Mesenchymal stem cell (in vitro differentiated cells and primary cell): ENCODE measurements around the gene CTBP2.

ENCODE experiments used
- DNase-seq: peaks from one replicate; pipeline ENCODE4 v3.0.0-alpha.2; 2013
- H2AFZ ChIP-seq: one replicate; pipeline ENCODE4 v1.6.1; 2013; ENCODE audit warnings: low read depth, mild to moderate bottlenecking, control low read depth, inconsistent platforms, low read length, moderate library complexity
- H2AK5ac ChIP-seq: 2 replicates; pipeline ENCODE4 v1.6.1; 2013; ENCODE audit warnings: low read length, moderate library complexity, mild to moderate bottlenecking, inconsistent platforms; ENCODE audit not compliant: severe bottlenecking
- H2BK120ac ChIP-seq: one replicate; pipeline ENCODE4 v1.6.1; 2013; ENCODE audit warnings: low read depth, mild to moderate bottlenecking, inconsistent platforms, low read length, moderate library complexity
- H2BK12ac ChIP-seq, 2 experiments: one replicate each; pipeline ENCODE4 v1.6.1; 2013; ENCODE audit warnings: inconsistent platforms in 2 of 2, low read length in 2 of 2, mild to moderate bottlenecking in 2 of 2, moderate library complexity in 2 of 2, control low read depth in 1 of 2
- H2BK15ac ChIP-seq: one replicate; pipeline ENCODE4 v1.6.1; 2013; ENCODE audit warnings: mild to moderate bottlenecking, low read depth, inconsistent platforms; ENCODE audit not compliant: poor library complexity, severe bottlenecking
- H2BK5ac ChIP-seq: 2 replicates; pipeline ENCODE4 v1.6.1; 2013; ENCODE audit warnings: low read depth, mild to moderate bottlenecking, low read length, control low read depth, inconsistent platforms; ENCODE audit not compliant: poor library complexity, severe bottlenecking
- H3K14ac ChIP-seq, 2 experiments: one replicate each; pipeline ENCODE4 v1.6.1; 2013; ENCODE audit warnings: inconsistent platforms in 2 of 2, low read length in 2 of 2, control low read depth in 1 of 2, mild to moderate bottlenecking in 1 of 2, moderate library complexity in 1 of 2
- H3K18ac ChIP-seq, 2 experiments: one replicate each; pipeline ENCODE4 v1.6.1; 2013; ENCODE audit warnings: inconsistent platforms in 2 of 2, low read length in 2 of 2, control low read depth in 1 of 2, low read depth in 1 of 2, mild to moderate bottlenecking in 1 of 2
- H3K23ac ChIP-seq, 2 experiments: one replicate each; pipeline ENCODE4 v1.6.1; 2013; ENCODE audit warnings: inconsistent platforms in 2 of 2, low read length in 2 of 2, mild to moderate bottlenecking in 2 of 2, moderate library complexity in 2 of 2, control low read depth in 1 of 2
- H3K27ac ChIP-seq: 2 replicates; pipeline ENCODE4 v1.5.1; 2013; ENCODE audit warnings: mild to moderate bottlenecking, moderate library complexity, low read length, control low read depth, inconsistent platforms; ENCODE audit not compliant: poor library complexity, severe bottlenecking
- H3K27me3 ChIP-seq, 2 experiments: 2 replicates each; pipeline versions ENCODE4 v1.6.1 to v1.7.0; 2013; ENCODE audit warnings: low read length in 2 of 2, mild to moderate bottlenecking in 2 of 2, moderate library complexity in 2 of 2, control low read depth in 1 of 2, inconsistent platforms in 1 of 2; ENCODE audit not compliant: control insufficient read depth in 1 of 2, insufficient read depth in 1 of 2
- H3K36me3 ChIP-seq, 2 experiments: 2 replicates each; pipeline versions ENCODE4 v1.6.1 to v1.7.0; 2013; ENCODE audit warnings: low read length in 2 of 2, control low read depth in 1 of 2, inconsistent platforms in 1 of 2, low read depth in 1 of 2, mild to moderate bottlenecking in 1 of 2; ENCODE audit not compliant: insufficient read depth in 2 of 2, control insufficient read depth in 1 of 2
- H3K4ac ChIP-seq, 2 experiments: one replicate each; pipeline ENCODE4 v1.6.1; 2013; ENCODE audit warnings: inconsistent platforms in 2 of 2, low read length in 2 of 2, mild to moderate bottlenecking in 2 of 2, moderate library complexity in 2 of 2, control low read depth in 1 of 2, low read depth in 1 of 2
- H3K4me1 ChIP-seq: 2 replicates; pipeline ENCODE4 v1.6.1; 2013; ENCODE audit warnings: low read depth, low read length, control low read depth; ENCODE audit not compliant: control insufficient read depth, insufficient read depth
- H3K4me2 ChIP-seq: 2 replicates; pipeline ENCODE4 v1.6.1; 2013; ENCODE audit warnings: low read length, mild to moderate bottlenecking, inconsistent platforms; ENCODE audit not compliant: poor library complexity, severe bottlenecking
- H3K4me3 ChIP-seq, 2 experiments: 2 replicates each; pipeline versions ENCODE4 v1.5.1 to v1.7.0; 2013; ENCODE audit warnings: low read length in 2 of 2, mild to moderate bottlenecking in 2 of 2, control low read depth in 1 of 2, low read depth in 1 of 2; ENCODE audit not compliant: insufficient read depth in 1 of 2
- H3K79me1 ChIP-seq: replicated peaks from 2 replicates; pipeline ENCODE4 v1.6.1; 2013; ENCODE audit warnings: mild to moderate bottlenecking, control low read depth, low read length, inconsistent platforms; ENCODE audit not compliant: poor library complexity, severe bottlenecking
- H3K9ac ChIP-seq: 2 replicates; pipeline ENCODE4 v1.7.0; 2013; ENCODE audit warnings: mild to moderate bottlenecking, low read length, moderate library complexity
- H3K9me3 ChIP-seq: 2 replicates; pipeline ENCODE4 v1.7.0; 2013; ENCODE audit warnings: mild to moderate bottlenecking, low read length; ENCODE audit not compliant: control insufficient read depth
- H4K8ac ChIP-seq: one replicate; pipeline ENCODE4 v1.6.1; 2013; ENCODE audit warnings: inconsistent platforms, mild to moderate bottlenecking, low read length, moderate library complexity
- H4K91ac ChIP-seq: one replicate; pipeline ENCODE4 v1.6.1; 2013; ENCODE audit warnings: mild to moderate bottlenecking, low read length, inconsistent platforms
- WGBS: methylation state at CpG from one replicate; pipeline ENCODE4 v1.1.7; 2013; ENCODE audit warnings: mixed read lengths; 5-methylcytosine and 5-hydroxymethylcytosine counted together

CTBP2 gene

DNA sequence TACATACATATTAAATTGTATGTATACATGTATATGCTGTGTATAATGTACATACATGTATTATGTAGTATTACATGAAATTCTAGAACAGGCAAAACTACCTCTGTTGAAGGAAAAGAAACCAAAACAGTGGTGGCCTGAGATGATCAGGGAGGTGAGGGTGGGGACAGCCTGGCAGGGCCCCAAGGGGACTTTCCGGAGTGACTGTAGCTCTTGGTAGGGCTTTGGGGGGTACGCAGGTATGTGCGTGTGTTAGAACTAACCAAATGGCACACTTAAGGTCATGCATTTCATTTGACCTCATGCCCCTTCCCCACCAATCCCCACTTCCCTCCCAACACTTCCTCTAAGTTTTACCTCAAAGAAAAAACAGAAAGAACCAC, 31.3 kb downstream of the CTBP2 start:
- H3K9ac ChIP-seq, result no peak overlapping the region
- H3K4me3 ChIP-seq, result no peak overlapping the region
- no peak overlapping the region for H3K23ac ChIP-seq
- no peak overlapping the region for H3K27ac ChIP-seq
- no peak overlapping the region for H2BK15ac ChIP-seq
- no peak overlapping the region for H2AK5ac ChIP-seq
- H3K4ac ChIP-seq, result no peak overlapping the region
- no peak for DNase-seq
- H2BK5ac ChIP-seq, result no peak overlapping the region
- peaks cover 43 to 56% of the 10 kb centered on the region in 2 experiments for H3K36me3 ChIP-seq
- no peaks in the 10 kb centered on the region for H3K27me3 ChIP-seq
- H2AFZ ChIP-seq, result no peak overlapping the region
- no peak overlapping the region for H3K18ac ChIP-seq
- no peak overlapping the region for H3K14ac ChIP-seq
- peaks cover 7% of the 10 kb centered on the region for H3K4me1 ChIP-seq
- H2BK120ac ChIP-seq, result no peak overlapping the region
- no peak overlapping the region for H2BK12ac ChIP-seq
- H3K9me3 ChIP-seq, result no peaks in the 10 kb centered on the region
- WGBS, result 100% methylated on average over 3 of the region's 3 CpGs
- H4K91ac ChIP-seq, result no peak overlapping the region
- no peak overlapping the region for H3K4me2 ChIP-seq
- H4K8ac ChIP-seq, result no peak overlapping the region
- peaks cover 19% of the 10 kb centered on the region for H3K79me1 ChIP-seq

DNA sequence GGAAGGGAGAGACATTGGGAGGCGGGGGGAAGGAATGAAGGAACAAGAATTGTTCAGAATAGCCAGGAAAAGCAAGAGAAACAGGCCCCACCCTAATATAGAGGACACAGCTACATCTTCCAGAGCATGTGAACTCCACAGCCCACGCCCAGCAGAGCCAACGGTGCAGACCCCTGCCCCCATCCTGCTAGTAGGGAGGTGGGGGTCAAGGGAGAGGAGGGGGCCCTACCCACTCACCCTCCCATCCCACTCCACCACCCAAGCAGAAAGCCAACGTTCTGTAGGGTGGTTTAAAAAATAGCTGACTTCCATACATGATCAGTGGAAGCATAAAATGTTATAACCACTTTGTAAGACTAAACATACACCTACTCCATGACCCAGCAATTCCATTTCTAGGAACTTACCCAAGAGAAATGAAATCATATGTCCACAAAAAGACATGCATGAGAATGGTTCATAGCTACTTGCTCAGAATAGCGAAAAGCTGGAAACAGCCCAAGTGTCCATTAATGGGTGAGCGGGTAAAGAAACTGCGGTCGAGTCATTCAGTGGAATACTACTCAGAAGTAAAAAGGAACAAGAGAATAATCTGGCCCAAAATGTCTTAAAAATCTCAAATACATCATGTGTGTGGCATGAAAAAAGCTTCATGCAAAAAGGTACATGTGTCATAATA, 31.8 kb downstream of the CTBP2 start:
- Histone ChIP-seq H2AK5ac (no peak overlapping the region), H2BK120ac (no peak overlapping the region)
- 97% methylated on average over 4 of the region's 8 CpGs for WGBS

DNA sequence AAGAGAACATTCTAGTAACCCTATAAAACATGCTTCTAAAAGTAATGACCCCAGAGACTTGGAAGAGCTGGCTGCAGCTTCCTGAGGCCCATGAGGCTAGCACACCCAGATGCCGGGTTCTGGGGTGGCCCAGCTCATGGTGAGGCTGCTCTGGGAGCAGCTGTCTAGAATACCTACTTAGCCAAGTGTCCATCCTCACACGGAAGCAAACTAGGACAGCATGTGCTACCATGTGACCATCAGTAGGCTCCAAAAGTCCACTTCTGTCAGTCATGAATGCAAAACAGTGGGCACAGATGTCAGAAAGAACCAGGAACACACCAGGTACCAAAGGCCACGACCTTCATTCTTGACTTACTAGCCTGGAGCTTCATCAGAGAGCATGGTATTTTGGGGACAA, 32.4 kb downstream of the CTBP2 start:
- H2BK120ac ChIP-seq, result no peak overlapping the region
- H2BK12ac ChIP-seq, result no peak overlapping the region
- H3K4me2 ChIP-seq, result no peak overlapping the region
- peaks cover 39 to 51% of the 10 kb centered on the region in 2 experiments for H3K36me3 ChIP-seq
- DNase-seq, result no peak
- H2AFZ ChIP-seq, result no peak overlapping the region
- H4K8ac ChIP-seq, result no peak overlapping the region
- H3K79me1 ChIP-seq, result peaks cover 17% of the 10 kb centered on the region
- no peak overlapping the region for H3K4ac ChIP-seq
- no peak overlapping the region for H3K18ac ChIP-seq
- H3K4me3 ChIP-seq, result no peak overlapping the region
- no peak overlapping the region for H3K9ac ChIP-seq
- no peak overlapping the region for H3K14ac ChIP-seq
- no peak overlapping the region for H2BK5ac ChIP-seq
- no peak overlapping the region for H3K23ac ChIP-seq
- H4K91ac ChIP-seq, result no peak overlapping the region
- no peak overlapping the region for H2BK15ac ChIP-seq
- no peaks in the 10 kb centered on the region for H3K27me3 ChIP-seq
- 91% methylated on average over 3 of the region's 3 CpGs for WGBS
- no peaks in the 10 kb centered on the region for H3K9me3 ChIP-seq
- H3K4me1 ChIP-seq, result peaks cover 14% of the 10 kb centered on the region
- H2AK5ac ChIP-seq, result no peak overlapping the region
- H3K27ac ChIP-seq, result no peak overlapping the region

More for the DNA sequence above, 31.8 kb downstream of the CTBP2 start:
- H3K18ac ChIP-seq, result no peak overlapping the region
- no peak overlapping the region for H3K4me3 ChIP-seq
- no peaks in the 10 kb centered on the region for H3K27me3 ChIP-seq
- H2BK12ac ChIP-seq, result peak overlapping the region in 1 of 2 experiments; percentile 29
- H3K9me3 ChIP-seq, result no peaks in the 10 kb centered on the region
- no peak overlapping the region for H2AFZ ChIP-seq
- no peak overlapping the region for H3K4me2 ChIP-seq
- H2BK15ac ChIP-seq, result no peak overlapping the region
- peaks cover 19% of the 10 kb centered on the region for H3K79me1 ChIP-seq
- peaks cover 43 to 55% of the 10 kb centered on the region in 2 experiments for H3K36me3 ChIP-seq
- H3K4ac ChIP-seq, result no peak overlapping the region
- H4K91ac ChIP-seq, result no peak overlapping the region
- no peak overlapping the region for H3K23ac ChIP-seq
- H2BK5ac ChIP-seq, result no peak overlapping the region
- no peak overlapping the region for H4K8ac ChIP-seq
- peaks cover 13% of the 10 kb centered on the region for H3K4me1 ChIP-seq
- H3K27ac ChIP-seq, result no peak overlapping the region
- DNase-seq, result no peak
- H3K9ac ChIP-seq, result no peak overlapping the region
- no peak overlapping the region for H3K14ac ChIP-seq

DNA sequence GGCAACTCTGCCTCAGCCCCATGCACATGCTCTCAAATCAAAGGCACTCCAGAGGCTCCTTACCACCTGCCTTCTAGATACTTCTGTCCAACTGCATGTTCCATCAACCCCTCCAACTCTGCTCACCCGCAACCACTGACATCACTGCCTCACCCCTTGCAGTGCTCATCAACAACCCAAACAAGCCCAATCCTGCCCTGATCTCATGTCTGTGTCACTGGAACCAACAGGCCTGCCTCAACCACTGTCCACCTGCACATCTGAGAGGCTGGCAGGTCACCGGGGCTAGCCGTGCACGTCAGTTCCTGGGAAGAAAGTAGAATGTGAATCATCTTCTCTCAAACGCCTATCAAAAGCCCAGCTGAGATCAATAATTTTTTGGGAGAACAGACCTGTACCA, 33.3 kb downstream of the CTBP2 start:
- Histone ChIP-seq H2BK5ac (no peak overlapping the region), H2BK120ac (no peak overlapping the region), H3K27ac (no peak overlapping the region), H2BK12ac (no peak overlapping the region), H3K9ac (no peak overlapping the region), H3K4me3 (no peak overlapping the region), H2BK15ac (no peak overlapping the region), H3K36me3 (peaks cover 42 to 50% of the 10 kb centered on the region in 2 experiments), H4K8ac (no peak overlapping the region), H2AK5ac (no peak overlapping the region), H3K27me3 (no peaks in the 10 kb centered on the region), H3K79me1 (peaks cover 17% of the 10 kb centered on the region), H3K4me2 (no peak overlapping the region), H3K4me1 (peaks cover 13% of the 10 kb centered on the region), H2AFZ (no peak overlapping the region), H3K4ac (no peak overlapping the region), H4K91ac (no peak overlapping the region), H3K18ac (no peak overlapping the region), H3K9me3 (no peaks in the 10 kb centered on the region), H3K23ac (no peak overlapping the region), H3K14ac (no peak overlapping the region)
- DNase-seq, result no peak
- WGBS, result 96% methylated on average over 3 of the region's 5 CpGs
